ENCODE results near the gene P2RY8. TPM values are rescaled to one million over a fixed set of nuclear protein-coding genes. Genes with fewer than 3 reads are reported as not detected.

The P2RY8 gene
- total RNA-seq, 1 experiment from 2014 or later, result 0.44 TPM

DNA sequence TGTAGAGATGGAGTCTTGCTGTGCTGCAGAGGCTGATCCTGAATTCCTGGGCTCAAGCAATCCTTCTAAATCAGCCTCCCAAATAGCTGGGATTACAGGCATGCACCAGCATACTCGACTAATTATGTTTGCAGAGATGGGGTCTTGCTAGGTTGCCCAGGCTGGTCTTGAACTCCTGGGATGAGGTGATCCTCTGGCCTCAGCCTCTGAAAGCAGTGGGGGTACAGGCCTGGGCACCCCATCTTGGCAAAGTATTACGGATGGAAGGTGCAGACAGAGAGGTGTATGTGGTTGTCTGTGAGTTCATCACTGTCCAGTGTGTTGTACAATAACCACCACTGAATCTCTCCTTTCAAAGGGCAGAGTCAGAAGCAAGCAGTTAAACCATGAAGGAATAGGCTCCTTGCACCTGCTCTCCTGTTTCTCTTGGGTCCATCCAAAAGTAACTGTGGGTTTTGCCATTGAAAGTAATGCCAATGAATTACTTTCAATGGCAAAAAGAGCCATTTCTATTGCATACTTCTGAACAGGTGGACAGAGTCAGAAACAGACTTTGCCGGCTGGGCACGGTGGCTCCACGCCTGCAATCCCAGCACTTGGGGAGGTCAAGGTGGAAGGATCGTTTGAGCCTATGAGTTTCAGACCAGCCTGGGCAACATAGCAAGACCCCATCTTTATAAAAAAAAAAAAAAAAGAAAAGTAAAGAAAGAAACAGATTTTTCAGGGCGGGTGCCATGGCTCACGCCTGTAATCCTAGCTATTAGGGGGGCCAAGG is 47.4 kb upstream of the P2RY8 start (continued):
- TF ChIP-seq TCF7L2 (IDR thresholded peaks at IDR 0.05; ENCODE audit: borderline replicate concordance, extremely low read depth, insufficient read depth, insufficient read length), result no peak
- TF ChIP-seq, protein P1, sequence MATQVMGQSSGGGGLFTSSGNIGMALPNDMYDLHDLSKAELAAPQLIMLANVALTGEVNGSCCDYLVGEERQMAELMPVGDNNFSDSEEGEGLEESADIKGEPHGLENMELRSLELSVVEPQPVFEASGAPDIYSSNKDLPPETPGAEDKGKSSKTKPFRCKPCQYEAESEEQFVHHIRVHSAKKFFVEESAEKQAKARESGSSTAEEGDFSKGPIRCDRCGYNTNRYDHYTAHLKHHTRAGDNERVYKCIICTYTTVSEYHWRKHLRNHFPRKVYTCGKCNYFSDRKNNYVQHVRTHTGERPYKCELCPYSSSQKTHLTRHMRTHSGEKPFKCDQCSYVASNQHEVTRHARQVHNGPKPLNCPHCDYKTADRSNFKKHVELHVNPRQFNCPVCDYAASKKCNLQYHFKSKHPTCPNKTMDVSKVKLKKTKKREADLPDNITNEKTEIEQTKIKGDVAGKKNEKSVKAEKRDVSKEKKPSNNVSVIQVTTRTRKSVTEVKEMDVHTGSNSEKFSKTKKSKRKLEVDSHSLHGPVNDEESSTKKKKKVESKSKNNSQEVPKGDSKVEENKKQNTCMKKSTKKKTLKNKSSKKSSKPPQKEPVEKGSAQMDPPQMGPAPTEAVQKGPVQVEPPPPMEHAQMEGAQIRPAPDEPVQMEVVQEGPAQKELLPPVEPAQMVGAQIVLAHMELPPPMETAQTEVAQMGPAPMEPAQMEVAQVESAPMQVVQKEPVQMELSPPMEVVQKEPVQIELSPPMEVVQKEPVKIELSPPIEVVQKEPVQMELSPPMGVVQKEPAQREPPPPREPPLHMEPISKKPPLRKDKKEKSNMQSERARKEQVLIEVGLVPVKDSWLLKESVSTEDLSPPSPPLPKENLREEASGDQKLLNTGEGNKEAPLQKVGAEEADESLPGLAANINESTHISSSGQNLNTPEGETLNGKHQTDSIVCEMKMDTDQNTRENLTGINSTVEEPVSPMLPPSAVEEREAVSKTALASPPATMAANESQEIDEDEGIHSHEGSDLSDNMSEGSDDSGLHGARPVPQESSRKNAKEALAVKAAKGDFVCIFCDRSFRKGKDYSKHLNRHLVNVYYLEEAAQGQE (IDR thresholded peaks at IDR 0.05; ENCODE audit: low read depth), result no peak
- no peak for TF ChIP-seq CBX3 (IDR thresholded peaks at IDR 0.05; ENCODE audit: low read depth)
- TF ChIP-seq JUND (IDR thresholded peaks at IDR 0.05), result no peak

DNA sequence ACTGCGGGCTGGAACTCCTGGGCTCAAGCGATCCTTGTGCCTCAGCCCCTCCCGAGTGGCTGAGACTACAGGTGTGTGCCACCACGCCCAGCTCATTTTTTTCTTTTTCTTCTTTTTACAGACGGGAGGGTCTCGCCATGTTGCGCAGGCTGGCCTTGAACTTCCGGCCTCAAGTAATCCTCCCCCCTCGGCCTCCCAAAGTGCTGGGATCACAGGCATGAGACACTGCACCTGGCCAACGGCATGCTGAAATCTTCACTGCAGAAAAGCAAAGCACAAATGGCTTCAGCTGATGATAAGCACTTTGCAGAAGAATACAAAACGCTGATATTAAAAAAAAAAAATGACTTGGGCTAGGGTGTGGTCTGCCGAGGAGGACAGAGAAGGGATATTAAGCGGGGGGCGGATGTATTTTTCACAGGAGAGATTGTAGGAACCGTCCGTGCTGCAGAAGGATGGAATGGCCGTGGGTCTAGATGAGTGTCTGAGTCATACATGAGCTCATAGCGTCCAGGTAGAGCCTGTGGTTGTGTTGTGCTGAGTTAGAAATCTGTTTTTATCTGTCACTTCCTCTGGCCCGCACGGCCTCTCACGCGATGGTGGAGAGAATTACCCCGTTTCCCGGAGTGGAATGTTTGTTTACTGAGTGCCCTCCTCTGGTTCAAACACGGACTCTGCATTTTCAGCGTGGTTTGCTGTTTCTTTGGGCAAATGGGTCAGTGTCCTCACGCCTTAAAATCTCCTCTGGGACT is 45.9 kb upstream of the P2RY8 start:
- no peaks in the 10 kb centered on the region for H3K27me3 ChIP-seq (ENCODE audit: insufficient read depth, low read length)
- H3K4me3 ChIP-seq (replicated peaks in 1 of 2; ENCODE audit: low read depth in 1 of 2, low read length in 2 of 2), result peak overlapping the region; percentile 39 to 59
- POLR2A ChIA-PET, result no interaction called here
- H3K27ac ChIP-seq (ENCODE audit: low read depth, low read length), result peak overlapping the region; percentile 49
- H3K9me3 ChIP-seq (ENCODE audit: control insufficient read depth in 1 of 2, insufficient read depth in 1 of 2, low read depth in 1 of 2, low read length in 2 of 2), result no peaks in the 10 kb centered on the region
- no peaks in the 10 kb centered on the region for H3K79me2 ChIP-seq (ENCODE audit: insufficient read depth, low read length)
- no TSS peak for BruUV-seq (replicated peaks)
- no peaks in the 10 kb centered on the region for H3K9me2 ChIP-seq (ENCODE audit: insufficient read depth)
- peak overlapping the region; percentile 78 for H2AFZ ChIP-seq (ENCODE audit: low read depth, low read length, poor library complexity, severe bottlenecking)
- CTCF ChIA-PET, result no interaction called here
- H4K20me1 ChIP-seq (ENCODE audit: insufficient read depth), result no peaks in the 10 kb centered on the region
- peak; percentile 82 for ATAC-seq
- RAD21 ChIA-PET (ENCODE audit: low non-redundant PET in 1 of 2, low total read pairs in 2 of 2, uncharacterized antibody in 2 of 2, unreplicated experiment in 2 of 2), result no interaction called here
- intact Hi-C loops (cut with micrococcal nuclease), result loop anchor here (5.0 kb wide), 1 partner anchor 131 kb away; the partner anchor contains the start of gene ASMTL
- peaks cover 3 to 21% of the 10 kb centered on the region in 2 experiments; a peak in 3 of 4 replicates for H3K4me1 ChIP-seq (ENCODE audit: control insufficient read depth in 1 of 2, insufficient read depth in 2 of 2, low read length in 2 of 2)
- H3K9ac ChIP-seq (ENCODE audit: low read length), result peak overlapping the region; percentile 52
- H3K36me3 ChIP-seq (ENCODE audit: control insufficient read depth in 1 of 2, insufficient read depth in 2 of 2, low read length in 2 of 2), result no peaks in the 10 kb centered on the region
- TF ChIP-seq SRF (IDR thresholded peaks at IDR 0.05; ENCODE audit: low read depth) (no peak), CEBPB (IDR thresholded peaks at IDR 0.05; ENCODE audit: low read depth) (no peak), POLR2AphosphoS5 (IDR thresholded peaks at IDR 0.05; ENCODE audit: low read depth, low read length) (0 out of 2 replicates have a peak, but pooled peaks have one; percentile 18), ZFX (IDR thresholded peaks at IDR 0.05) (no peak), POLR2A (IDR thresholded peaks at IDR 0.05; ENCODE audit: borderline replicate concordance, extremely low read depth, insufficient read depth, insufficient read length) (no peak), FOSL1 (IDR thresholded peaks at IDR 0.05; ENCODE audit: low read depth) (peak; percentile 55; the same call in 1 of the 2 replicates)
- TF ChIP-seq, protein P1 (IDR thresholded peaks at IDR 0.05; ENCODE audit: low read depth), result no peak
- DNase-seq (ENCODE audit: low read depth, low spot score), result peak; percentile 55
- peak overlapping the region; percentile 91 for H3K4me2 ChIP-seq (ENCODE audit: low read length)

Measured in HCT116 (cell line).